HepG2 (cell line): Measurements from ENCODE around the gene PRPF18. TPM values are rescaled to one million over a fixed set of nuclear protein-coding genes. Genes with fewer than 3 reads are reported as not detected.

ENCODE experiments used
- ATAC-seq: fragments of 200-7000 bp; cut with Tn5 transposase; 3 replicates; pipeline ENCODE4 v1.9.1; 2020; ENCODE audit warnings: mild to moderate bottlenecking, moderate library complexity
- BruUV-seq: library from RNA; stranded (reverse); fragments of 400-500 nt; replicated peaks from 2 replicates; lab custom pipeline; 2021; lab: Mats Ljungman, UMichigan
- CTCF ChIA-PET: fragments of 300-600 bp; formaldehyde crosslinking; extraction: SDS; loops from one replicate; lab custom pipeline; 2021; ENCODE audit warnings: low total read pairs, inconsistent platforms, low intra/inter-chr PET ratio; lab: Yijun Ruan, JAX
- POLR2A ChIA-PET: fragments of 350-600 bp; sonication (Branson Sonifier 250); formaldehyde crosslinking; loops from one replicate; lab custom pipeline; 2020; ENCODE audit warnings: antibody characterized with exemption, inconsistent platforms; lab: Yijun Ruan, JAX
- DNase-seq: peaks from one replicate; pipeline ENCODE4 v3.0.0-alpha.2; 2015; ENCODE audit warnings: low spot score
- FAIRE-seq: peaks from 3 replicates; lab custom pipeline; 2011; peaks lifted over from hg19 to GRCh38; lab: Jason Lieb, UNC
- H2AFZ ChIP-seq: one replicate; pipeline ENCODE4 v1.6.1; 2011; ENCODE audit warnings: low read length, inconsistent platforms
- H3K27ac ChIP-seq: fragments of 300-600 bp; 3 replicates; pipeline ENCODE4 v1.8.0; 2011; ENCODE audit warnings: mixed run types, mild to moderate bottlenecking, mixed read lengths, low read length, inconsistent platforms; ENCODE audit not compliant: insufficient read depth; ENCODE audit errors: extremely low read length
- H3K27me3 ChIP-seq, 2 experiments: fragments of 200-600 bp in 1 of 2; 2 replicates in 1 of 2; 3 replicates in 1 of 2; pipeline versions ENCODE4 v1.6.0 to v1.8.0; 2011; ENCODE audit warnings: low read length in 2 of 2, mild to moderate bottlenecking in 2 of 2, moderate library complexity in 2 of 2, inconsistent platforms in 1 of 2; ENCODE audit not compliant: insufficient read depth in 2 of 2, control insufficient read depth in 1 of 2
- H3K36me3 ChIP-seq, 2 experiments: fragments of 200-600 bp in 1 of 2; replicated peaks in 1 of 2; 2 replicates in 1 of 2; 3 replicates in 1 of 2; pipeline versions ENCODE4 v1.5.1 to v1.8.0; 2011; ENCODE audit warnings: low read length in 2 of 2, inconsistent platforms in 1 of 2; ENCODE audit not compliant: insufficient read depth in 2 of 2, control insufficient read depth in 1 of 2
- H3K4me1 ChIP-seq: 2 replicates; pipeline ENCODE4 v1.5.1; 2012; ENCODE audit warnings: low read length, inconsistent platforms; ENCODE audit not compliant: insufficient read depth
- H3K4me2 ChIP-seq: 2 replicates; pipeline ENCODE4 v1.6.0; 2011; ENCODE audit warnings: low read depth, low read length, inconsistent platforms
- H3K4me3 ChIP-seq, 3 experiments: fragments of 200-600 bp in 1 of 3; sonication (generic), shearing (Covaris generic) in 1 of 3; replicated peaks in 1 of 3; 2 replicates each; pipeline ENCODE4 v1.5.1; 2011 to 2016; ENCODE audit warnings: low read length in 3 of 3, inconsistent platforms in 2 of 3, low read depth in 2 of 3, mild to moderate bottlenecking in 2 of 3, control low read depth in 1 of 3, mixed read lengths in 1 of 3; ENCODE audit not compliant: insufficient read depth in 1 of 3
- H3K79me2 ChIP-seq: one replicate; pipeline ENCODE4 v1.6.1; 2011; ENCODE audit warnings: low read length, inconsistent platforms; ENCODE audit not compliant: insufficient read depth
- H3K9ac ChIP-seq: 2 replicates; pipeline ENCODE4 v1.6.0; 2011; ENCODE audit warnings: mild to moderate bottlenecking, low read depth, low read length, inconsistent platforms; ENCODE audit not compliant: insufficient read depth
- H3K9me3 ChIP-seq: 2 replicates; pipeline ENCODE4 v1.5.1; 2012; ENCODE audit warnings: mild to moderate bottlenecking, low read length
- H4K20me1 ChIP-seq: 2 replicates; pipeline ENCODE4 v1.6.0; 2011; ENCODE audit warnings: inconsistent platforms, mild to moderate bottlenecking, low read length, moderate library complexity; ENCODE audit not compliant: insufficient read depth
- ARNT ChIP-seq: fragments of 450-650 bp; IDR thresholded peaks from 2 replicates; pipeline ENCODE4 v1.6.1; 2017
- DDIT3 ChIP-seq: sonication (generic); formaldehyde crosslinking; IDR thresholded peaks from 2 replicates; pipeline ENCODE4 v1.4.0; 2020; ENCODE audit warnings: mild to moderate bottlenecking, missing genetic modification reagents
- FOXA3 ChIP-seq: IDR thresholded peaks from 2 replicates; pipeline ENCODE4 v1.6.1; 2016; ENCODE audit warnings: missing genetic modification reagents, missing compliant biosample characterization
- FOXK1 ChIP-seq: sonication (generic); formaldehyde crosslinking; IDR thresholded peaks from 2 replicates; pipeline ENCODE4 v1.4.0; 2020; ENCODE audit warnings: low read depth, missing genetic modification reagents, borderline replicate concordance
- FOXP1 ChIP-seq, 2 experiments: fragments of 450-650 bp in 1 of 2; IDR thresholded peaks; 2 replicates each; pipeline ENCODE4 v1.6.1; 2017 to 2018; ENCODE audit warnings: antibody characterized with exemption in 1 of 2
- HNRNPLL ChIP-seq: fragments of 200-400 bp; formaldehyde crosslinking; IDR thresholded peaks from 2 replicates; pipeline ENCODE4 v1.6.1; 2017; ENCODE audit warnings: mild to moderate bottlenecking, low read depth, low read length; ENCODE audit not compliant: poor library complexity, severe bottlenecking
- KDM5B ChIP-seq: sonication (generic); formaldehyde crosslinking; IDR thresholded peaks from 2 replicates; pipeline ENCODE4 v1.4.0; 2020; ENCODE audit warnings: missing genetic modification reagents, mild to moderate bottlenecking, borderline replicate concordance
- SAP130 ChIP-seq: IDR thresholded peaks from 2 replicates; pipeline ENCODE4 v1.6.1; 2016; ENCODE audit warnings: low read depth
- ZBTB20 ChIP-seq: sonication (generic); formaldehyde crosslinking; IDR thresholded peaks from 2 replicates; pipeline ENCODE4 v1.8.1; 2023; ENCODE audit warnings: missing genetic modification reagents, low read depth, mild to moderate bottlenecking, borderline replicate concordance
- ZKSCAN1 ChIP-seq: fragments of 150-350 bp; IDR thresholded peaks from 2 replicates; pipeline ENCODE4 v1.6.1; 2014; ENCODE audit warnings: low read length
- ZNF20 ChIP-seq: sonication (generic); formaldehyde crosslinking; IDR thresholded peaks from 2 replicates; pipeline ENCODE4 v1.4.0; 2020; ENCODE audit warnings: mild to moderate bottlenecking, moderate library complexity, missing genetic modification reagents
- ZNF292 ChIP-seq: sonication (generic); formaldehyde crosslinking; IDR thresholded peaks from 2 replicates; pipeline ENCODE4 v1.8.1; 2022; ENCODE audit warnings: mild to moderate bottlenecking, low read depth, missing genetic modification reagents, borderline replicate concordance
- ZNF3 ChIP-seq: IDR thresholded peaks from 2 replicates; pipeline ENCODE4 v1.7.0; 2017; ENCODE audit warnings: inconsistent platforms
- ZNF362 ChIP-seq: sonication (generic); formaldehyde crosslinking; IDR thresholded peaks from 2 replicates; pipeline ENCODE4 v1.4.0; 2020; ENCODE audit warnings: missing genetic modification reagents, mild to moderate bottlenecking, borderline replicate concordance
- ZNF557 ChIP-seq: sonication (generic); formaldehyde crosslinking; IDR thresholded peaks from 2 replicates; pipeline ENCODE4 v1.4.0; 2020; ENCODE audit warnings: missing genetic modification reagents
- WGBS: methylation state at CpG from one replicate; pipeline ENCODE4 v1.1.6; 2017; ENCODE audit warnings: low lambda C conversion rate; 5-methylcytosine and 5-hydroxymethylcytosine counted together
- in situ Hi-C: cut with HindIII; loops from 2 replicates; pipeline ENCODE4 v1.10.0; 2017; ENCODE audit warnings: low pct_unique_long_range_greater_than_20kb; ENCODE audit not compliant: extremely low pct_ligation_motif_present
- intact Hi-C: fragments of 100-400 bp; cut with micrococcal nuclease; formaldehyde crosslinking; loops from one replicate; pipeline ENCODE4 v1.10.0; 2022; ENCODE audit not compliant: unreplicated experiment
- polyA plus RNA-seq, 8 experiments: library from polyadenylated mRNA; depleted of rRNA in 3 of 8; stranded (reverse) in 7 of 8; unstranded in 1 of 8; fragments of >200 nt; fragmentation: Illumina TruSeq in 4 of 8; extraction: Trizol in 4 of 8; gene quantifications; 2 replicates each; pipeline versions ENCODE4 v1.2.1 to v1.2.3, GENCODE V29; 2011 to 2016; ENCODE audit warnings: low read depth in 4 of 8, missing spikeins in 1 of 8, mixed read lengths in 1 of 8; ENCODE audit not compliant: insufficient read depth in 1 of 8
- total RNA-seq, 5 experiments: library from RNA; depleted of rRNA; stranded (reverse); fragments of >200 nt; fragmentation: Illumina TruSeq; extraction: Trizol; gene quantifications; 2 replicates each; pipeline ENCODE4 v1.2.3, GENCODE V29; 2016; ENCODE audit warnings: low read depth in 1 of 5

Gene PRPF18
- total and polyA plus RNA-seq, 2 of the 13 experiments (the other 11 are each of a cell fraction or from before 2014, with no cell fraction given) = 6.1 to 17.2 TPM

- no TSS peak for BruUV-seq
- ATAC-seq = no peak
- no peaks in the 10 kb centered on the region for H3K79me2 ChIP-seq
- WGBS = 100% methylated on average over 6 of the region's 6 CpGs
- no peak overlapping the region for H3K27ac ChIP-seq
- no peak overlapping the region for H2AFZ ChIP-seq
- intact Hi-C loops = no loop called here
- H3K4me1 ChIP-seq = no peaks in the 10 kb centered on the region
- ChIA-PET POLR2A (no interaction called here), CTCF (no interaction called here)
- H3K4me2 ChIP-seq = no peak overlapping the region
- no peaks in the 10 kb centered on the region for H3K27me3 ChIP-seq
- H4K20me1 ChIP-seq = no peaks in the 10 kb centered on the region
- peaks cover 5% of the 10 kb centered on the region in 2 experiments; a peak in 4 of 5 replicates for H3K36me3 ChIP-seq
- no peak for DNase-seq
- TF ChIP-seq ZKSCAN1 = no peak
- TF ChIP-seq ZNF3 = no peak
- TF ChIP-seq ZNF292 (CRISPR knock-in tag) = no peak
- TF ChIP-seq FOXA3 = no peak
- in situ Hi-C loops = no loop called here
- H3K4me3 ChIP-seq = no peak overlapping the region
- H3K9ac ChIP-seq = no peak overlapping the region
- no peak for FAIRE-seq
- no peaks in the 10 kb centered on the region for H3K9me3 ChIP-seq
Observed at GRCh38 chr10:13634207-13634606, 47.4 kb downstream of the PRPF18 start.

GRCh38 chr10:13636776-13637175 is 50.0 kb downstream of the PRPF18 start:
- WGBS = 93% methylated on average over 4 of the region's 4 CpGs
- Histone ChIP-seq H3K4me2 (no peak overlapping the region), H3K79me2 (no peaks in the 10 kb centered on the region), H3K36me3 (0 out of 5 replicates have a peak, but pooled peaks cover 0 to 3% of the 10 kb centered on the region in 2 experiments), H2AFZ (no peak overlapping the region), H3K4me1 (no peaks in the 10 kb centered on the region), H3K9ac (no peak overlapping the region), H4K20me1 (no peaks in the 10 kb centered on the region), H3K4me3 (no peak overlapping the region), H3K27ac (no peak overlapping the region), H3K27me3 (no peaks in the 10 kb centered on the region), H3K9me3 (peaks cover 5% of the 10 kb centered on the region)
- in situ Hi-C loops (no loop called here), intact Hi-C loops (no loop called here)
- no TSS peak for BruUV-seq
- no peak for TF ChIP-seq ZBTB20 (CRISPR knock-in tag)
- no peak for TF ChIP-seq HNRNPLL
- TF ChIP-seq ZNF362 = no peak
- no peak for TF ChIP-seq ZNF20 (CRISPR knock-in tag)
- TF ChIP-seq FOXK1 = no peak
- no peak for TF ChIP-seq FOXP1 (IDR thresholded peaks at IDR 0.05)
- no peak for TF ChIP-seq FOXP1 (CRISPR knock-in tag; IDR thresholded peaks at IDR 0.05)
- no peak for TF ChIP-seq ARNT
- no peak for TF ChIP-seq SAP130 (CRISPR knock-in tag)
- no peak for TF ChIP-seq DDIT3 (CRISPR knock-in tag)
- TF ChIP-seq ZNF557 = no peak
- no peak for TF ChIP-seq KDM5B
- FAIRE-seq (no peak), DNase-seq (no peak), ATAC-seq (no peak)
- POLR2A ChIA-PET = no interaction called here
- CTCF ChIA-PET = no interaction called here
